ENCODE data around the gene DUSP5. TPM values are rescaled to one million over a fixed set of nuclear protein-coding genes. Genes with fewer than 3 reads are reported as not detected.

DUSP5 gene
- total and polyA plus RNA-seq, 4 donors, result 2.0 to 8.9 (median 8.0) TPM

- no peaks in the 10 kb centered on the region for H3K9me3 ChIP-seq (ENCODE audit: control insufficient read depth in 4 of 4, low read length in 3 of 4)
- WGBS, result 51% methylated on average over 16 of the region's 16 CpGs
- no peaks in the 10 kb centered on the region for H3K27me3 ChIP-seq (ENCODE audit: control insufficient read depth in 4 of 4, insufficient read depth in 4 of 4, low read length in 3 of 4)
- no peak overlapping the region for H3K9ac ChIP-seq (ENCODE audit: low read depth in 1 of 2, low read length in 2 of 2)
- peak; percentile 78 for TF ChIP-seq SP1 (IDR thresholded peaks at IDR 0.05)
- TF ChIP-seq RXRA (IDR thresholded peaks at IDR 0.05), result peak; percentile 72 to 82
- TF ChIP-seq TAF1 (conservative IDR thresholded peaks at IDR 0.05), result no peak
- TF ChIP-seq MAX (IDR thresholded peaks at IDR 0.05), result peak; percentile 22
- peak; percentile 82 for TF ChIP-seq NR2F2 (IDR thresholded peaks at IDR 0.05)
- peak; percentile 22 for TF ChIP-seq REST (IDR thresholded peaks at IDR 0.05)
- TF ChIP-seq JUND (IDR thresholded peaks at IDR 0.05), result no peak
- TF ChIP-seq CTCF (IDR thresholded peaks at IDR 0.05; ENCODE audit: low read depth, low read length, missing input control), result no peak
- TF ChIP-seq ATF3 (IDR thresholded peaks at IDR 0.05), result no peak
- no peak for TF ChIP-seq FOXA1 (IDR thresholded peaks at IDR 0.05)
- TF ChIP-seq GABPA (IDR thresholded peaks at IDR 0.05 in 1 of 2, conservative IDR thresholded peaks at IDR 0.05 in 1 of 2), result peak; percentile 35 to 82
- peak; percentile 33 to 58 for TF ChIP-seq HNF4A (conservative IDR thresholded peaks at IDR 0.05)
- peak in 1 of 2 donors; percentile 46 for TF ChIP-seq EGR1 (IDR thresholded peaks at IDR 0.05; ENCODE audit: low read depth in 2 of 2)
- peak; percentile 64 for TF ChIP-seq YY1 (IDR thresholded peaks at IDR 0.05)
- no peak for TF ChIP-seq RAD21 (IDR thresholded peaks at IDR 0.05)
- no peak for TF ChIP-seq HNF4G (IDR thresholded peaks at IDR 0.05)
- no peak for TF ChIP-seq ZBTB33 (IDR thresholded peaks at IDR 0.05)
- no peak for TF ChIP-seq FOXA2 (IDR thresholded peaks at IDR 0.05)
- H3K36me3 ChIP-seq (ENCODE audit: control insufficient read depth in 4 of 4, insufficient read depth in 3 of 4, low read depth in 1 of 4, low read length in 3 of 4), result no peaks in the 10 kb centered on the region
- DNase-seq (ENCODE audit: low spot score), result no peak
- H3K4me1 ChIP-seq (ENCODE audit: control insufficient read depth in 4 of 4, insufficient read depth in 4 of 4, low read length in 3 of 4), result peaks cover 3 to 45% (median 26%) of the 10 kb centered on the region in 4 donors
- H3K4me3 ChIP-seq (ENCODE audit: low read depth in 1 of 3, low read length in 3 of 3), result no peak overlapping the region
- peak overlapping the region; percentile 58 to 66 for H3K27ac ChIP-seq (ENCODE audit: low read depth in 1 of 2, low read length in 2 of 2)
Measured at GRCh38 chr10:110460111-110460809, 37.4 kb upstream of the DUSP5 start.

Data from liver (tissue), 9 donors.